ENCODE results near the gene KRT13.

DNA sequence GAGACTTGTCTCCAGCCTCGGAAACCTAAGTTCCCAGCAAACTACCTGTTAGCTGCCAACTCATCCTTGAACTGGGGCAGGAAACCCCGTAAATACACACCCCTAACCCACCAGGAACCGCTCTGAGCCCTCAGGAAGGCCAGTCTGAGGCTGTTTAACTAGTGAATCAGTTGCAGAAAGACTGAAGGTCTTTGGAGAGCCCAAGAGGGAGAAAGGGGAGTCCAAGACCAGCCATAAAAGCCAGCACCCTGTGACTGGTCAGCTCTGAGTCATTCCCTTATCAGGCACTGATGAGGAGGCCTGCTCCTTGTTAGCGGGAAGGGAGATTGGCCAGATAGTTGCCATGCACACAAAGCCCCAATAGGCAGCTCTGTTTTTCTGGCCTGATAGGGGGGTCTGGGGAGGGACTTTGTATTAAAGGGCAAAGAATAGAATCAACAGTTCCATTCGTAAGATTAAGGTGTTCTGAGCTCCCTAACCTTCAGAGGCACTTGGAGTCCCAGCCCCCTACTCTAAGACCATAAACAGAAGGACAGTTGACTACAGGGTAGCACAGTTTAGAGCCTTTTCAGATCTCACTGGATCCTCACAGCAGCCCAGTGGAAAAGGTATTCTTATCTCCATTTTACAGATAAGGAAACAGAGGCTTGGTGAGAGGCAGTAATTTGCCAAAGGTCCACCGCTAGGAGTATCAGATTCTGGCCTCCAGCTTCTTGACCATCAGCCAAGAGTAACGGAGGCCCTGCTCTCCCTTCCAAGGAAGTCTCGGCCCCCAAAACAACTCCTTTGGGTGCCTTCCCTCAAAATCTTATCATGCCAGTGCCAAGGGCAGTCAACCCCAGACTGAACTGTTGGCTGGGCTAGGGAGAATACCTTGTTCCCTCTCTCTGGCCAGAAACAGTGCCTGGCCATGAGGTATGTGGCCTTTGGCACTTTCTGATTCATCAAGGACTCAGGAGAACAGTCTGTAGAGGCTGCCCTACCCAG, 24.9 kb upstream of the KRT13 start:
- TF ChIP-seq, protein P1, sequence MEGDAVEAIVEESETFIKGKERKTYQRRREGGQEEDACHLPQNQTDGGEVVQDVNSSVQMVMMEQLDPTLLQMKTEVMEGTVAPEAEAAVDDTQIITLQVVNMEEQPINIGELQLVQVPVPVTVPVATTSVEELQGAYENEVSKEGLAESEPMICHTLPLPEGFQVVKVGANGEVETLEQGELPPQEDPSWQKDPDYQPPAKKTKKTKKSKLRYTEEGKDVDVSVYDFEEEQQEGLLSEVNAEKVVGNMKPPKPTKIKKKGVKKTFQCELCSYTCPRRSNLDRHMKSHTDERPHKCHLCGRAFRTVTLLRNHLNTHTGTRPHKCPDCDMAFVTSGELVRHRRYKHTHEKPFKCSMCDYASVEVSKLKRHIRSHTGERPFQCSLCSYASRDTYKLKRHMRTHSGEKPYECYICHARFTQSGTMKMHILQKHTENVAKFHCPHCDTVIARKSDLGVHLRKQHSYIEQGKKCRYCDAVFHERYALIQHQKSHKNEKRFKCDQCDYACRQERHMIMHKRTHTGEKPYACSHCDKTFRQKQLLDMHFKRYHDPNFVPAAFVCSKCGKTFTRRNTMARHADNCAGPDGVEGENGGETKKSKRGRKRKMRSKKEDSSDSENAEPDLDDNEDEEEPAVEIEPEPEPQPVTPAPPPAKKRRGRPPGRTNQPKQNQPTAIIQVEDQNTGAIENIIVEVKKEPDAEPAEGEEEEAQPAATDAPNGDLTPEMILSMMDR (IDR thresholded peaks at IDR 0.05 in 2 of 3, conservative IDR thresholded peaks at IDR 0.05 in 1 of 3; ENCODE audit: control insufficient read depth in 2 of 3, extremely low read depth in 1 of 3, insufficient read depth in 1 of 3, low read depth in 3 of 3, low read length in 3 of 3) = no peak
- TF ChIP-seq HDAC6 (IDR thresholded peaks at IDR 0.05; ENCODE audit: unreplicated experiment) (no peak), SREBF2 (IDR thresholded peaks at IDR 0.05; ENCODE audit: low read length) (no peak), GABPA (IDR thresholded peaks at IDR 0.05; ENCODE audit: low read depth) (no peak), POLR2A (IDR thresholded peaks at IDR 0.05; ENCODE audit: low read depth, low read length) (no peak), ZZZ3 (IDR thresholded peaks at IDR 0.05; ENCODE audit: control insufficient read depth, insufficient read length, low read depth) (no peak), EGR1 (IDR thresholded peaks at IDR 0.05; ENCODE audit: borderline replicate concordance in 1 of 2, low read depth in 2 of 2, low read length in 2 of 2) (no peak), RAD21 (IDR thresholded peaks at IDR 0.05; ENCODE audit: insufficient read depth, low read depth, low read length) (no peak), TCF7 (IDR thresholded peaks at IDR 0.05; ENCODE audit: borderline replicate concordance) (no peak), JUNB (IDR thresholded peaks at IDR 0.05) (no peak), ZNF207 (IDR thresholded peaks at IDR 0.05; ENCODE audit: borderline replicate concordance) (no peak), NRF1 (conservative IDR thresholded peaks at IDR 0.05; ENCODE audit: low read depth, low read length) (no peak), BHLHE40 (IDR thresholded peaks at IDR 0.05; ENCODE audit: borderline replicate concordance in 1 of 2, low read depth in 2 of 2, low read length in 1 of 2) (no peak), MEF2A (IDR thresholded peaks at IDR 0.05; ENCODE audit: insufficient read depth, low read depth, low read length) (no peak)
